ENCODE results near the gene XAB2.

GRCh38 chr19:7643031-7643415, 13.7 kb upstream of the XAB2 start:
- TF ChIP-seq EZH2phosphoT487 (IDR thresholded peaks at IDR 0.05; ENCODE audit: insufficient read depth, low read depth) (no peak), EZH2 (IDR thresholded peaks at IDR 0.05; ENCODE audit: insufficient read depth, poor library complexity, severe bottlenecking) (no peak)
